ENCODE measurements around the gene AMPD3. TPM values are rescaled to one million over a fixed set of nuclear protein-coding genes. Genes with fewer than 3 reads are reported as not detected.
A peak's percentile ranks its signal among the peaks of the same experiment; 100 is the strongest.

AMPD3 gene
- total RNA-seq, 1 donor from 2014 or later, result 9.8 TPM

DNA sequence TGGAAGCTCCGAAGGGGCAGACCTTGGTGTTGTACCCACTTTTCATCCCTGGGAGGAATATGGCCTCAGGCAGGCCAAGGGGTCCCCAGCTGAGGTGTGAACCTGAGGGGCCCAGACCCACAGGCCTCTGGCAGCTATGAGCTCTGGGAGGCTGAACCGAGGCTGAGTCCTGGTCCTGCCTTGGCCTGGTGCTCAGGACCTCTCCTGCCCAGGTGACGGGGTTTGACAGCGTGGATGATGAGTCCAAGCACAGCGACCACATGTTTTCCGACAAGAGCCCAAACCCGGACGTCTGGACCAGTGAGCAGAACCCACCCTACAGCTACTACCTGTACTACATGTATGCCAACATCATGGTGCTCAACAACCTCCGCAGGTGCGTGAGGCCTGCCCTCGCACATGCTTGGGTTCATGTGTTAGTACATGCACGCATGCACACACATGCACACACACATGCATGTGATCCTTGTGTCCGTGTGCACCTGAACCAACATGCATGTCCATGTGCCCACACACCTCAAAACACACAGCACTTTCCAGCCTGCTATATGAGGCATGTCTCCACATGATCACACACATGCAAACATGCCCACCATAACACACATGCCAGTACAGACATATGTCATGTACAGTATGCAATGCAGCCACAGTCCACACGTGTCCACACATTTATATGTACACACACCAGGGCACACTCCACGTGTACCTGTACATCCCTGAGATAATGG lies 45.0 kb downstream of the AMPD3 start:
- no peak for ATAC-seq
- no peaks in the 10 kb centered on the region for H3K9me3 ChIP-seq
- H3K27ac ChIP-seq, result no peak overlapping the region
- TF ChIP-seq, protein P1, sequence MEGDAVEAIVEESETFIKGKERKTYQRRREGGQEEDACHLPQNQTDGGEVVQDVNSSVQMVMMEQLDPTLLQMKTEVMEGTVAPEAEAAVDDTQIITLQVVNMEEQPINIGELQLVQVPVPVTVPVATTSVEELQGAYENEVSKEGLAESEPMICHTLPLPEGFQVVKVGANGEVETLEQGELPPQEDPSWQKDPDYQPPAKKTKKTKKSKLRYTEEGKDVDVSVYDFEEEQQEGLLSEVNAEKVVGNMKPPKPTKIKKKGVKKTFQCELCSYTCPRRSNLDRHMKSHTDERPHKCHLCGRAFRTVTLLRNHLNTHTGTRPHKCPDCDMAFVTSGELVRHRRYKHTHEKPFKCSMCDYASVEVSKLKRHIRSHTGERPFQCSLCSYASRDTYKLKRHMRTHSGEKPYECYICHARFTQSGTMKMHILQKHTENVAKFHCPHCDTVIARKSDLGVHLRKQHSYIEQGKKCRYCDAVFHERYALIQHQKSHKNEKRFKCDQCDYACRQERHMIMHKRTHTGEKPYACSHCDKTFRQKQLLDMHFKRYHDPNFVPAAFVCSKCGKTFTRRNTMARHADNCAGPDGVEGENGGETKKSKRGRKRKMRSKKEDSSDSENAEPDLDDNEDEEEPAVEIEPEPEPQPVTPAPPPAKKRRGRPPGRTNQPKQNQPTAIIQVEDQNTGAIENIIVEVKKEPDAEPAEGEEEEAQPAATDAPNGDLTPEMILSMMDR (IDR thresholded peaks at IDR 0.05), result no peak
- H3K4me1 ChIP-seq, result peaks cover 15% of the 10 kb centered on the region
- intact Hi-C loops (cut with DNase I), result no loop called here
- H3K36me3 ChIP-seq, result peaks cover 73% of the 10 kb centered on the region
- no peaks in the 10 kb centered on the region for H3K27me3 ChIP-seq (ENCODE audit: low read depth)
- no peak overlapping the region for H3K4me3 ChIP-seq
- no peak for DNase-seq

DNA sequence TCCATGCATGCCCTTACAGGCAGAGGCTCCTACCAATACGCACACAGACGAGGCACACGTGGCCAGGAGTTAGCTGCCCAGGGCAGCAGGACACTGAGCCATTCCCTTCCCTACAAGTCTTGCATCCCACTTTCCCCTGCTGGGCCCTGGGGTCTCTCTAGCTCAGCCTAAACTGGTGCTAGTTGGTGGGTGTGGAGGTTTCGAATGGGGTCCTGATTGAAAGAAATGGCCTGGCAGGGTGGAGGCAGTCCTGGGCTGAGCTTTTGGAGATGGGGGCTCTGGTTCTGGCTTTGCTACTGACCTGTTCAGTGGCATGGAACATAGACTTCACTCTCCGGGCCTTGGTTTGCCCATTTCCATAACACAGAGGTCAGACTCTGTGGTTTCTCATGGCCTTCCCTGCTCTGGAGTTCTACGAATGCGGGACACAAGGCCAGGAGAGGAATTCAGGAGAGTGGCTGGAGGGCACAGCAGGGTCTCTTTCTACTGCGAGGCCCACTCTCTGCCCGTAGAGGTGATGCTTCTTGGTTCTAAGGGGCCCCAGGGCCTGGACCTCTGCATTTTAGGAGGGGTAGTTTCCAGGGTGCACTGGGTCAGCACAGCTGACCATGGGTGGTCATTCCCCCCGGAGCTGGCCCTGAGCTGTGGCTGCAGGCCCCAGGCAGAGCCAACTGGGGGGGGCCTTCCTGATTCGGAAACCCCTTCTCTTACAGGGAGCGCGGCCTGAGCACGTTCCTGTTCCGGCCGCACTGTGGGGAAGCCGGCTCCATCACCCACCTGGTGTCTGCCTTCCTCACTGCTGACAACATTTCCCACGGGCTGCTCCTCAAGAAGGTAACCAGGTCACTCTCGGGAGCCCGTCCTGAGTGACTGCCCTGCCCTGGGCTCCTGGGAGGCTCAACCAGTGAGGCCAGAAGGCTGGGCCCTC lies 46.0 kb downstream of the AMPD3 start:
- H3K36me3 ChIP-seq, result peaks cover 70% of the 10 kb centered on the region
- H3K4me1 ChIP-seq, result peaks cover 25% of the 10 kb centered on the region
- H3K9me3 ChIP-seq, result no peaks in the 10 kb centered on the region
- TF ChIP-seq, protein P1 (IDR thresholded peaks at IDR 0.05), result no peak
- H3K27ac ChIP-seq, result no peak overlapping the region
- H3K27me3 ChIP-seq (ENCODE audit: low read depth), result no peaks in the 10 kb centered on the region
- ATAC-seq, result no peak
- no peak for DNase-seq
- intact Hi-C loops (cut with DNase I), result no loop called here
- no peak overlapping the region for H3K4me3 ChIP-seq

DNA sequence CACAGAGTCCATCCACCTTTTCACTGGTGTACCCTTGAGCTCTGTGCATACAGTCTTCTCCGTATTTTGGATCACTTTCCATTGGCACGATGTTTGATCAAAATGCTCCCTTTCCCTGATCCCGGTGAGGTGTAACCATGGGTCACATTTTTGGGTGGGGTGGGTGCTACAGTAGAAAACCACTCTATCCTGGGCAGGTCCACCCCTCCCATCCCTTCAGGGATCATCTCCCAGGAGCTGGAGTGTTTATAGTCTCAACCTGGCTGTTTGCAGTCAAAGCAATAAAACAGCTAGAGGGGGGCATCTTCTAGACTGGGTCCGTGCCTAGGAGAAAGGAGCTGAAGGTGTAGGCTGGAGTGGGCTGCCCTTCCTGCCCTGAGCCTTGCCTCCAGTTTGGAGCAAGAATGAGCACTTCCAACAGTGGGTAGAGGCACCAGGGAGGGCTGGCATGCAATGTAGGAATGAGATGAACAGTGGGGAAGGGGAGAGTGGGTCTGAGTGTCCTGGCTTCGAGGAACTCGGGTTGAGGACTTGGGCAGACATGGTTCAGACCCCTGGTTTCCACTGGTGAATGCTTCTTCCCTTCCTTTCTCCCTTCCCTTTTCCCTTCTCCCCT lies 47.1 kb downstream of the AMPD3 start:
- Histone ChIP-seq H3K27ac (no peak overlapping the region), H3K36me3 (peaks cover 65% of the 10 kb centered on the region), H3K4me1 (peaks cover 25% of the 10 kb centered on the region), H3K4me3 (no peak overlapping the region), H3K9me3 (no peaks in the 10 kb centered on the region), H3K27me3 (ENCODE audit: low read depth) (no peaks in the 10 kb centered on the region)
- no peak for DNase-seq
- intact Hi-C loops (cut with DNase I), result no loop called here
- TF ChIP-seq, protein P1 (IDR thresholded peaks at IDR 0.05), result no peak
- no peak for ATAC-seq

DNA sequence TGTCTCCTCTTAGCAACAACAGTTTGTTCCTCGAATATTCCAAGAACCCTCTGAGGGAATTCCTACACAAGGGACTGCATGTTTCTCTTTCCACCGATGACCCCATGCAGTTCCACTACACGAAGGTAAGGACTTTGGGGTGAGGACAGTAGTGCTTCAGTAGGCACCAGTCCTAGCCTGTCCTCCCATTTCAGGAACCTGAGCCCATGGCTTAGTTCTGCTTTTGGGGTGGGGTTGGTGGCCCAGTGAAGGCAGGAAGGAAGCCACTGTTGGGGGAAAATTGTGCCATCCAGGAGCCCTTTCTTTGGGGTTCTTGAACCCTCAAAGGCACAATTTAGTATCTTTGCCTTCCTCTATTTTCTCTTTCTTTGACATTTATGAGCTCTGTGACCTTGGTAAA lies 47.7 kb downstream of the AMPD3 start:
- DNase-seq (no peak), ATAC-seq (peak; percentile 62 to 67)
- peaks cover 63% of the 10 kb centered on the region for H3K36me3 ChIP-seq
- no peaks in the 10 kb centered on the region for H3K27me3 ChIP-seq (ENCODE audit: low read depth)
- H3K27ac ChIP-seq, result peak overlapping the region; percentile 37
- H3K4me3 ChIP-seq, result no peak overlapping the region
- intact Hi-C loops (cut with DNase I), result no loop called here
- no peaks in the 10 kb centered on the region for H3K9me3 ChIP-seq
- peaks cover 25% of the 10 kb centered on the region for H3K4me1 ChIP-seq
- TF ChIP-seq, protein P1 (IDR thresholded peaks at IDR 0.05), result no peak

DNA sequence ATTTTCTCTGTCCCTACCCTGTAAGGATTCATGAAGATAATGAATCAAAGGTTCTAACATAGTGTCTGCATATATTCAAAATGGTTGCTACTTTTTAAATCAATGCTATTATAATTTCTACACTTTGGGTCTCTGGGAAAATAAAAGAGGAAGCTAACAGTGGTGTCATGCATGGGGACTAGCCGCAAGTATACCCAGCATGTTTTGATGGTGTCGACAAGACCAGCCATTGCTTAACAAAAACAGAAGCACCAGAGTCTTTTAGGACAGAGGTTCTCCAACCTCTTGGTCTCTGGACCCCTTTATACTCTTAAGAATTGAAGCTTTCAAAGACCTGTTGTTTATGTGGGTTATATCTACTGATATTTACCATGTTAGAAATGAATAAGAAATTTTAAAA lies 48.2 kb downstream of the AMPD3 start:
- TF ChIP-seq, protein P1 (IDR thresholded peaks at IDR 0.05), result no peak
- Histone ChIP-seq H3K36me3 (peaks cover 59% of the 10 kb centered on the region), H3K4me1 (peaks cover 25% of the 10 kb centered on the region), H3K27ac (peak overlapping the region; percentile 37), H3K9me3 (no peaks in the 10 kb centered on the region), H3K27me3 (ENCODE audit: low read depth) (no peaks in the 10 kb centered on the region), H3K4me3 (no peak overlapping the region)
- ATAC-seq (peak; percentile 68 to 79), DNase-seq (no peak)
- intact Hi-C loops (cut with DNase I), result no loop called here

All from lower lobe of right lung (tissue), 2 donors.